Esophagus muscularis mucosa (tissue), 4 donors: ENCODE results near the gene POGLUT2.

Experiments used
- CTCF ChIP-seq, 3 experiments: fragments of 200-600 bp in 2 of 3; fragments of 450-650 bp in 1 of 3; sonication (generic) in 2 of 3; IDR thresholded peaks; one replicate each; pipeline ENCODE4 v1.5.1; 2017 to 2019; ENCODE audit warnings: antibody characterized with exemption in 3 of 3, mild to moderate bottlenecking in 2 of 3, moderate library complexity in 1 of 3
- EP300 ChIP-seq: sonication (generic); formaldehyde crosslinking; IDR thresholded peaks from one replicate; pipeline ENCODE4 v1.6.1; 2017; ENCODE audit warnings: antibody characterized with exemption
- POLR2AphosphoS5 ChIP-seq, 2 donors: sonication (generic); formaldehyde crosslinking; IDR thresholded peaks; one replicate each; pipeline ENCODE4 v1.6.1; 2017; ENCODE audit warnings: antibody characterized with exemption in 2 of 2

GRCh38 chr13:102770435-102770834, 28.3 kb downstream of the POGLUT2 start:
- TF ChIP-seq CTCF (IDR thresholded peaks at IDR 0.05): no peak
- no peak for TF ChIP-seq POLR2AphosphoS5 (IDR thresholded peaks at IDR 0.05)
- TF ChIP-seq EP300: no peak
